ENCODE measurements around the gene GNAQ.
"Not testable (repeated sequence)": the region's sequence is repeated elsewhere in the genome, so short reads cannot be mapped to it uniquely, and the experiment has no call there.

The GNAQ gene

GRCh38 chr9:77771171-77771570 is 260.4 kb downstream of the GNAQ start:
- no peak for DNase-seq (ENCODE audit: low read depth)

- no peak for DNase-seq (ENCODE audit: low read depth)
Observed at GRCh38 chr9:77770340-77770739, 261.3 kb downstream of the GNAQ start.

GRCh38 chr9:77769246-77769645 is 262.4 kb downstream of the GNAQ start:
- DNase-seq (ENCODE audit: low read depth) = no peak

- no peak for DNase-seq (ENCODE audit: low read depth)
Observed at GRCh38 chr9:77766587-77766986, 265.0 kb downstream of the GNAQ start.

GRCh38 chr9:77765781-77766259 is 265.8 kb downstream of the GNAQ start:
- DNase-seq (ENCODE audit: low read depth) = no peak

- DNase-seq (ENCODE audit: low read depth) = peak; percentile 68
Observed at GRCh38 chr9:77764894-77765780, 266.5 kb downstream of the GNAQ start.

GRCh38 chr9:77763566-77763965 is 268.0 kb downstream of the GNAQ start:
- DNase-seq (ENCODE audit: low read depth) = no peak

GRCh38 chr9:77760919-77761318 is 270.7 kb downstream of the GNAQ start:
- DNase-seq (ENCODE audit: low read depth) = not testable (repeated sequence)

- DNase-seq (ENCODE audit: low read depth) = no peak
Observed at GRCh38 chr9:77759391-77759790, 272.2 kb downstream of the GNAQ start.

- DNase-seq (ENCODE audit: low read depth) = no peak
Observed at GRCh38 chr9:77756449-77756848, 275.2 kb downstream of the GNAQ start.

- no peak for DNase-seq (ENCODE audit: low read depth)
Observed at GRCh38 chr9:77753180-77753579, 278.4 kb downstream of the GNAQ start.

GRCh38 chr9:77752554-77752953 is 279.1 kb downstream of the GNAQ start:
- peak; percentile 71 for DNase-seq (ENCODE audit: low read depth)

GRCh38 chr9:77751341-77752091 is 280.1 kb downstream of the GNAQ start:
- peak; percentile 76 for DNase-seq (ENCODE audit: low read depth)

- no peak for DNase-seq (ENCODE audit: low read depth)
Observed at GRCh38 chr9:77750981-77751340, 280.6 kb downstream of the GNAQ start.

- no peak for DNase-seq (ENCODE audit: low read depth)
Observed at GRCh38 chr9:77750284-77750683, 281.3 kb downstream of the GNAQ start.

- no peak for DNase-seq (ENCODE audit: low read depth)
Observed at GRCh38 chr9:77748214-77748772, 283.3 kb downstream of the GNAQ start.

- no peak for DNase-seq (ENCODE audit: low read depth)
Observed at GRCh38 chr9:77747163-77747562, 284.4 kb downstream of the GNAQ start.

GRCh38 chr9:77744841-77745430 is 286.7 kb downstream of the GNAQ start:
- DNase-seq (ENCODE audit: low read depth) = no peak

GRCh38 chr9:77743386-77743785 is 288.2 kb downstream of the GNAQ start:
- DNase-seq (ENCODE audit: low read depth) = no peak

GRCh38 chr9:77738932-77739331 is 292.7 kb downstream of the GNAQ start:
- DNase-seq (ENCODE audit: low read depth) = no peak

- no peak for DNase-seq (ENCODE audit: low read depth)
Observed at GRCh38 chr9:77735494-77735893, 296.1 kb downstream of the GNAQ start.

- no peak for DNase-seq (ENCODE audit: low read depth)
Observed at GRCh38 chr9:77731930-77732329, 299.7 kb downstream of the GNAQ start.

Measured in fibroblast of the conjunctiva (primary cell).